ENCODE data around the gene MAP3K19. TPM values are rescaled to one million over a fixed set of nuclear protein-coding genes. Genes with fewer than 3 reads are reported as not detected.

MAP3K19 gene
- total and polyA plus RNA-seq, 7 donors: not detected

GRCh38 chr2:134949981-134950708, 97.1 kb downstream of the MAP3K19 start:
- H3K9me3 ChIP-seq: no peaks in the 10 kb centered on the region
- intact Hi-C loops (cut with DNase I): no loop called here
- WGBS, 2 donors: 44 to 61% methylated on average over 7 of the region's 7 CpGs
- DNase-seq: no peak
- H3K27ac ChIP-seq: no peak overlapping the region
- no peak overlapping the region for H3K4me3 ChIP-seq
- H3K36me3 ChIP-seq: peaks cover 0 to 96% (median 33%) of the 10 kb centered on the region in 4 donors
- H3K27me3 ChIP-seq: no peaks in the 10 kb centered on the region
- TF ChIP-seq EP300 (IDR thresholded peaks at IDR 0.05): no peak
- TF ChIP-seq CTCF (IDR thresholded peaks at IDR 0.05): no peak
- no peak for TF ChIP-seq POLR2AphosphoS5 (IDR thresholded peaks at IDR 0.05)
- no peak for TF ChIP-seq POLR2A (IDR thresholded peaks at IDR 0.05)
- no peaks in the 10 kb centered on the region for H3K4me1 ChIP-seq

- H3K4me1 ChIP-seq: no peaks in the 10 kb centered on the region
- no peak for DNase-seq
- TF ChIP-seq POLR2AphosphoS5 (IDR thresholded peaks at IDR 0.05) (no peak), POLR2A (IDR thresholded peaks at IDR 0.05) (no peak), CTCF (IDR thresholded peaks at IDR 0.05) (no peak), EP300 (IDR thresholded peaks at IDR 0.05) (no peak)
- no peak overlapping the region for H3K4me3 ChIP-seq
- intact Hi-C loops (cut with DNase I): no loop called here
- peaks cover 0 to 87% (median 15%) of the 10 kb centered on the region in 4 donors for H3K36me3 ChIP-seq
- H3K9me3 ChIP-seq: no peaks in the 10 kb centered on the region
- H3K27me3 ChIP-seq: no peaks in the 10 kb centered on the region
- H3K27ac ChIP-seq: no peak overlapping the region
- WGBS, 2 donors: 87 to 92% methylated on average over 6 of the region's 6 CpGs
Measured at GRCh38 chr2:134946073-134946472, 101.2 kb downstream of the MAP3K19 start.

GRCh38 chr2:134944975-134945374, 102.3 kb downstream of the MAP3K19 start:
- Histone ChIP-seq H3K27ac (no peak overlapping the region), H3K4me3 (no peak overlapping the region), H3K27me3 (no peaks in the 10 kb centered on the region), H3K9me3 (no peaks in the 10 kb centered on the region), H3K4me1 (no peaks in the 10 kb centered on the region), H3K36me3 (peaks cover 0 to 87% (median 17%) of the 10 kb centered on the region in 4 donors)
- 85 to 94% methylated on average over 1 of the region's 1 CpG for WGBS, 2 donors
- no peak for DNase-seq
- intact Hi-C loops (cut with DNase I): no loop called here
- TF ChIP-seq CTCF (IDR thresholded peaks at IDR 0.05) (no peak), EP300 (IDR thresholded peaks at IDR 0.05) (no peak), POLR2A (IDR thresholded peaks at IDR 0.05) (no peak)

GRCh38 chr2:134943540-134943939, 103.7 kb downstream of the MAP3K19 start:
- Histone ChIP-seq H3K9me3 (no peaks in the 10 kb centered on the region), H3K4me1 (no peaks in the 10 kb centered on the region), H3K4me3 (no peak overlapping the region), H3K27me3 (no peaks in the 10 kb centered on the region), H3K36me3 (peaks cover 0 to 87% (median 14%) of the 10 kb centered on the region in 4 donors), H3K27ac (no peak overlapping the region)
- WGBS, 2 donors: 70 to 87% methylated on average over 2 of the region's 2 CpGs
- DNase-seq: no peak
- TF ChIP-seq CTCF (IDR thresholded peaks at IDR 0.05): no peak
- TF ChIP-seq EP300 (IDR thresholded peaks at IDR 0.05): no peak
- TF ChIP-seq POLR2A (IDR thresholded peaks at IDR 0.05): no peak
- no peak for TF ChIP-seq POLR2AphosphoS5 (IDR thresholded peaks at IDR 0.05)
- intact Hi-C loops (cut with DNase I): no loop called here

GRCh38 chr2:134936691-134937090, 110.6 kb downstream of the MAP3K19 start:
- Histone ChIP-seq H3K4me3 (no peak overlapping the region), H3K27me3 (no peaks in the 10 kb centered on the region), H3K36me3 (peaks cover 0 to 53% (median 9%) of the 10 kb centered on the region in 4 donors), H3K4me1 (peaks cover 0 to 47% (median 37%) of the 10 kb centered on the region in 4 donors), H3K27ac (no peak overlapping the region), H3K9me3 (no peaks in the 10 kb centered on the region)
- intact Hi-C loops (cut with DNase I): no loop called here
- WGBS, 2 donors: 55 to 83% methylated on average over 4 of the region's 4 CpGs
- TF ChIP-seq EP300 (IDR thresholded peaks at IDR 0.05): no peak
- no peak for TF ChIP-seq POLR2AphosphoS5 (IDR thresholded peaks at IDR 0.05)
- TF ChIP-seq CTCF (IDR thresholded peaks at IDR 0.05): no peak
- TF ChIP-seq POLR2A (IDR thresholded peaks at IDR 0.05): no peak
- no peak for DNase-seq

Data from sigmoid colon (tissue), 7 donors.